Thoracic aorta (tissue), 2 donors: ENCODE results near the gene TSPAN10. TPM values are rescaled to one million over a fixed set of nuclear protein-coding genes. Genes with fewer than 3 reads are reported as not detected.

Experiments
- ATAC-seq: fragments of 150-250 bp; one replicate; pipeline ENCODE4 v1.8.0; 2017; ENCODE audit warnings: low read depth; ENCODE audit not compliant: insufficient number of reproducible peaks, low FRiP score
- DNase-seq: peaks from one replicate; pipeline ENCODE4 v3.0.0-alpha.2; 2020; ENCODE audit warnings: low spot score
- H3K27ac ChIP-seq, 2 donors: fragments of 200-600 bp; sonication (generic); 1 replicate in 1 of 2; 2 replicates in 1 of 2; pipeline ENCODE4 v1.5.1; 2016; ENCODE audit warnings: mild to moderate bottlenecking in 2 of 2, moderate library complexity in 2 of 2
- H3K27me3 ChIP-seq: fragments of 200-600 bp; sonication (generic); replicated peaks from 2 replicates; pipeline ENCODE4 v1.6.0; 2016; ENCODE audit warnings: mild to moderate bottlenecking; ENCODE audit not compliant: insufficient read depth
- H3K36me3 ChIP-seq: fragments of 200-600 bp; sonication (generic); one replicate; pipeline ENCODE4 v1.5.1; 2016
- H3K4me1 ChIP-seq, 2 donors: fragments of 200-600 bp; sonication (generic); 1 replicate in 1 of 2; 2 replicates in 1 of 2; pipeline versions ENCODE4 v1.5.1 to v1.6.0; 2016; ENCODE audit warnings: low read depth in 2 of 2, mild to moderate bottlenecking in 1 of 2; ENCODE audit not compliant: control insufficient read depth in 1 of 2
- H3K4me3 ChIP-seq: fragments of 200-600 bp; sonication (generic); 2 replicates; pipeline ENCODE4 v1.5.1; 2016; ENCODE audit warnings: mild to moderate bottlenecking
- H3K9me3 ChIP-seq: fragments of 200-600 bp; sonication (generic); 2 replicates; pipeline ENCODE4 v1.5.1; 2016
- CTCF ChIP-seq: fragments of 200-600 bp; sonication (generic); IDR thresholded peaks from one replicate; pipeline ENCODE4 v1.5.1; 2019; ENCODE audit warnings: antibody characterized with exemption
- total RNA-seq, 2 donors: library from RNA; depleted of rRNA; stranded (reverse); fragments of >200 nt; gene quantifications; one replicate each; pipeline versions ENCODE4 v1.1.0 to v1.2.3, GENCODE V29; 2016

Gene TSPAN10
- total RNA-seq, 2 donors from 2014 or later: 0.27 TPM; not detected in 1

GRCh38 chr17:81651692-81652091 is 14.7 kb downstream of the TSPAN10 start:
- ATAC-seq: no peak
- no peak for TF ChIP-seq CTCF
- Histone ChIP-seq H3K4me1 (no peaks in the 10 kb centered on the region), H3K36me3 (no peaks in the 10 kb centered on the region), H3K4me3 (no peak overlapping the region), H3K27me3 (peaks cover 3% of the 10 kb centered on the region), H3K27ac (no peak overlapping the region), H3K9me3 (no peaks in the 10 kb centered on the region)
- no peak for DNase-seq

GRCh38 chr17:81652906-81653771 is 16.1 kb downstream of the TSPAN10 start:
- Histone ChIP-seq H3K36me3 (no peaks in the 10 kb centered on the region), H3K9me3 (no peaks in the 10 kb centered on the region), H3K27ac (no peak overlapping the region), H3K4me3 (peak overlapping the region; percentile 38), H3K4me1 (no peaks in the 10 kb centered on the region), H3K27me3 (no peaks in the 10 kb centered on the region)
- ATAC-seq (no peak), DNase-seq (no peak)
- no peak for TF ChIP-seq CTCF

GRCh38 chr17:81655378-81656117 is 18.6 kb downstream of the TSPAN10 start:
- no peak for ATAC-seq
- H3K9me3 ChIP-seq: no peaks in the 10 kb centered on the region

GRCh38 chr17:81656118-81656743 is 19.2 kb downstream of the TSPAN10 start, which contains the start of gene PDE6G:
Gene PDE6G (minus strand): TSS chr17:81656542. CDS start chr17:81653305, 3,237 bp downstream.
- no peak within 1 kb of the TSS for H3K4me3 ChIP-seq
- no peak within 1 kb of the TSS for H3K27ac ChIP-seq
- TF ChIP-seq CTCF: no peak
- H3K9me3 ChIP-seq: no peaks in the 10 kb centered on the region
- H3K27me3 ChIP-seq: no peaks in the 10 kb centered on the region
- DNase-seq (no peak), ATAC-seq (no peak)
- H3K4me1 ChIP-seq: no peaks in the 10 kb centered on the region
- H3K36me3 ChIP-seq: no peaks in the 10 kb centered on the region

More at GRCh38 chr17:81655378-81656117, 18.6 kb downstream of the TSPAN10 start:
- H3K36me3 ChIP-seq: no peaks in the 10 kb centered on the region
- no peak overlapping the region for H3K27ac ChIP-seq
- H3K4me1 ChIP-seq: no peaks in the 10 kb centered on the region
- H3K27me3 ChIP-seq: no peaks in the 10 kb centered on the region
- no peak for TF ChIP-seq CTCF
- no peak overlapping the region for H3K4me3 ChIP-seq
- DNase-seq: no peak

- ATAC-seq (no peak), DNase-seq (no peak)
- H3K9me3 ChIP-seq: no peaks in the 10 kb centered on the region
- no peaks in the 10 kb centered on the region for H3K36me3 ChIP-seq
- no peak overlapping the region for H3K4me3 ChIP-seq
- H3K4me1 ChIP-seq: no peaks in the 10 kb centered on the region
- no peaks in the 10 kb centered on the region for H3K27me3 ChIP-seq
- no peak for TF ChIP-seq CTCF
- no peak overlapping the region for H3K27ac ChIP-seq
These were observed 19.8 kb downstream of the TSPAN10 start for GRCh38 chr17:81656835-81657234.
